ENCODE measurements around the gene BDKRB2. TPM values are rescaled to one million over a fixed set of nuclear protein-coding genes. Genes with fewer than 3 reads are reported as not detected.

The BDKRB2 gene
- total and polyA plus RNA-seq, 2 experiments from 2014 or later, result 0.14 to 0.21 TPM

DNA sequence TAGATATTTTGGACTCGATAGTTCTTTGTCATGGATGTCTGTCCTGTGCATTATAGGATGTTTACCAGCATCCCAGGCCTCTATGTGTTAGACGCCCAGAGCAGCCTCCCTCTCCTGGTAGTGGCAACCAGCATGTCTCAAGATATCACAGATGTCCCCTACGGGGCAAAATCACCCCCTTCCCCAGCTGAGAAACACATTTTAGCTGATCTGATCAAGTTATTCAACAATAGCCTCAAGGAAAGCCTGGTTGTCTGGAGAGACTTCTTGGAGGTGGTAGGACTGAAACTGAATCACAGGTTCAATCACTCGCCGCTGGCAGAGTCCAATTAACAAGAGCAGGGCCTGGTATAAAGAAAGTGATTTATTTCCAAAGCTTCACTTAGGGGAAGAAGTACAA lies 69.0 kb downstream of the BDKRB2 start:
- no peak for TF ChIP-seq CREB1 (CRISPR knock-in tag; IDR thresholded peaks at IDR 0.05; ENCODE audit: low read depth)
- TF ChIP-seq ZNF114 (CRISPR knock-in tag; IDR thresholded peaks at IDR 0.05), result no peak
- no peak for TF ChIP-seq NANOG (IDR thresholded peaks at IDR 0.05; ENCODE audit: borderline replicate concordance)
- TF ChIP-seq ZNF331 (CRISPR knock-in tag; IDR thresholded peaks at IDR 0.05; ENCODE audit: low read depth), result no peak
- no peak for TF ChIP-seq POLR2AphosphoS5 (IDR thresholded peaks at IDR 0.05; ENCODE audit: low read depth)
- no peak for TF ChIP-seq EZH2phosphoT487 (IDR thresholded peaks at IDR 0.05; ENCODE audit: unreplicated experiment)
- no peak for TF ChIP-seq JUNB (IDR thresholded peaks at IDR 0.05; ENCODE audit: unreplicated experiment)
- TF ChIP-seq, protein P1, sequence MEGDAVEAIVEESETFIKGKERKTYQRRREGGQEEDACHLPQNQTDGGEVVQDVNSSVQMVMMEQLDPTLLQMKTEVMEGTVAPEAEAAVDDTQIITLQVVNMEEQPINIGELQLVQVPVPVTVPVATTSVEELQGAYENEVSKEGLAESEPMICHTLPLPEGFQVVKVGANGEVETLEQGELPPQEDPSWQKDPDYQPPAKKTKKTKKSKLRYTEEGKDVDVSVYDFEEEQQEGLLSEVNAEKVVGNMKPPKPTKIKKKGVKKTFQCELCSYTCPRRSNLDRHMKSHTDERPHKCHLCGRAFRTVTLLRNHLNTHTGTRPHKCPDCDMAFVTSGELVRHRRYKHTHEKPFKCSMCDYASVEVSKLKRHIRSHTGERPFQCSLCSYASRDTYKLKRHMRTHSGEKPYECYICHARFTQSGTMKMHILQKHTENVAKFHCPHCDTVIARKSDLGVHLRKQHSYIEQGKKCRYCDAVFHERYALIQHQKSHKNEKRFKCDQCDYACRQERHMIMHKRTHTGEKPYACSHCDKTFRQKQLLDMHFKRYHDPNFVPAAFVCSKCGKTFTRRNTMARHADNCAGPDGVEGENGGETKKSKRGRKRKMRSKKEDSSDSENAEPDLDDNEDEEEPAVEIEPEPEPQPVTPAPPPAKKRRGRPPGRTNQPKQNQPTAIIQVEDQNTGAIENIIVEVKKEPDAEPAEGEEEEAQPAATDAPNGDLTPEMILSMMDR (conservative IDR thresholded peaks at IDR 0.05; ENCODE audit: low read depth in 2 of 2), result no peak
- TF ChIP-seq, protein P2, sequence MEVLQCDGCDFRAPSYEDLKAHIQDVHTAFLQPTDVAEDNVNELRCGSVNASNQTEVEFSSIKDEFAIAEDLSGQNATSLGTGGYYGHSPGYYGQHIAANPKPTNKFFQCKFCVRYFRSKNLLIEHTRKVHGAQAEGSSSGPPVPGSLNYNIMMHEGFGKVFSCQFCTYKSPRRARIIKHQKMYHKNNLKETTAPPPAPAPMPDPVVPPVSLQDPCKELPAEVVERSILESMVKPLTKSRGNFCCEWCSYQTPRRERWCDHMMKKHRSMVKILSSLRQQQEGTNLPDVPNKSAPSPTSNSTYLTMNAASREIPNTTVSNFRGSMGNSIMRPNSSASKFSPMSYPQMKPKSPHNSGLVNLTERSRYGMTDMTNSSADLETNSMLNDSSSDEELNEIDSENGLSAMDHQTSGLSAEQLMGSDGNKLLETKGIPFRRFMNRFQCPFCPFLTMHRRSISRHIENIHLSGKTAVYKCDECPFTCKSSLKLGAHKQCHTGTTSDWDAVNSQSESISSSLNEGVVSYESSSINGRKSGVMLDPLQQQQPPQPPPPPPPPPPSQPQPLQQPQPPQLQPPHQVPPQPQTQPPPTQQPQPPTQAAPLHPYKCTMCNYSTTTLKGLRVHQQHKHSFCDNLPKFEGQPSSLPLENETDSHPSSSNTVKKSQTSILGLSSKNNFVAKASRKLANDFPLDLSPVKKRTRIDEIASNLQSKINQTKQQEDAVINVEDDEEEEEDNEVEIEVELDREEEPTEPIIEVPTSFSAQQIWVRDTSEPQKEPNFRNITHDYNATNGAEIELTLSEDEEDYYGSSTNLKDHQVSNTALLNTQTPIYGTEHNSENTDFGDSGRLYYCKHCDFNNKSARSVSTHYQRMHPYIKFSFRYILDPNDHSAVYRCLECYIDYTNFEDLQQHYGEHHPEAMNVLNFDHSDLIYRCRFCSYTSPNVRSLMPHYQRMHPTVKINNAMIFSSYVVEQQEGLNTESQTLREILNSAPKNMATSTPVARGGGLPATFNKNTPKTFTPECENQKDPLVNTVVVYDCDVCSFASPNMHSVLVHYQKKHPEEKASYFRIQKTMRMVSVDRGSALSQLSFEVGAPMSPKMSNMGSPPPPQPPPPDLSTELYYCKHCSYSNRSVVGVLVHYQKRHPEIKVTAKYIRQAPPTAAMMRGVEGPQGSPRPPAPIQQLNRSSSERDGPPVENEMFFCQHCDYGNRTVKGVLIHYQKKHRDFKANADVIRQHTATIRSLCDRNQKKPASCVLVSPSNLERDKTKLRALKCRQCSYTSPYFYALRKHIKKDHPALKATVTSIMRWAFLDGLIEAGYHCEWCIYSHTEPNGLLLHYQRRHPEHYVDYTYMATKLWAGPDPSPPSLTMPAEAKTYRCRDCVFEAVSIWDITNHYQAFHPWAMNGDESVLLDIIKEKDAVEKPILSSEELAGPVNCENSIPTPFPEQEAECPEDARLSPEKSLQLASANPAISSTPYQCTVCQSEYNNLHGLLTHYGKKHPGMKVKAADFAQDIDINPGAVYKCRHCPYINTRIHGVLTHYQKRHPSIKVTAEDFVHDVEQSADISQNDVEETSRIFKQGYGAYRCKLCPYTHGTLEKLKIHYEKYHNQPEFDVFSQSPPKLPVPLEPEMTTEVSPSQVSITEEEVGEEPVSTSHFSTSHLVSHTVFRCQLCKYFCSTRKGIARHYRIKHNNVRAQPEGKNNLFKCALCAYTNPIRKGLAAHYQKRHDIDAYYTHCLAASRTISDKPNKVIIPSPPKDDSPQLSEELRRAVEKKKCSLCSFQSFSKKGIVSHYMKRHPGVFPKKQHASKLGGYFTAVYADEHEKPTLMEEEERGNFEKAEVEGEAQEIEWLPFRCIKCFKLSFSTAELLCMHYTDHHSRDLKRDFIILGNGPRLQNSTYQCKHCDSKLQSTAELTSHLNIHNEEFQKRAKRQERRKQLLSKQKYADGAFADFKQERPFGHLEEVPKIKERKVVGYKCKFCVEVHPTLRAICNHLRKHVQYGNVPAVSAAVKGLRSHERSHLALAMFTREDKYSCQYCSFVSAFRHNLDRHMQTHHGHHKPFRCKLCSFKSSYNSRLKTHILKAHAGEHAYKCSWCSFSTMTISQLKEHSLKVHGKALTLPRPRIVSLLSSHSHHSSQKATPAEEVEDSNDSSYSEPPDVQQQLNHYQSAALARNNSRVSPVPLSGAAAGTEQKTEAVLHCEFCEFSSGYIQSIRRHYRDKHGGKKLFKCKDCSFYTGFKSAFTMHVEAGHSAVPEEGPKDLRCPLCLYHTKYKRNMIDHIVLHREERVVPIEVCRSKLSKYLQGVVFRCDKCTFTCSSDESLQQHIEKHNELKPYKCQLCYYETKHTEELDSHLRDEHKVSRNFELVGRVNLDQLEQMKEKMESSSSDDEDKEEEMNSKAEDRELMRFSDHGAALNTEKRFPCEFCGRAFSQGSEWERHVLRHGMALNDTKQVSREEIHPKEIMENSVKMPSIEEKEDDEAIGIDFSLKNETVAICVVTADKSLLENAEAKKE (CRISPR knock-in tag; IDR thresholded peaks at IDR 0.05), result no peak
- TF ChIP-seq, protein P3, sequence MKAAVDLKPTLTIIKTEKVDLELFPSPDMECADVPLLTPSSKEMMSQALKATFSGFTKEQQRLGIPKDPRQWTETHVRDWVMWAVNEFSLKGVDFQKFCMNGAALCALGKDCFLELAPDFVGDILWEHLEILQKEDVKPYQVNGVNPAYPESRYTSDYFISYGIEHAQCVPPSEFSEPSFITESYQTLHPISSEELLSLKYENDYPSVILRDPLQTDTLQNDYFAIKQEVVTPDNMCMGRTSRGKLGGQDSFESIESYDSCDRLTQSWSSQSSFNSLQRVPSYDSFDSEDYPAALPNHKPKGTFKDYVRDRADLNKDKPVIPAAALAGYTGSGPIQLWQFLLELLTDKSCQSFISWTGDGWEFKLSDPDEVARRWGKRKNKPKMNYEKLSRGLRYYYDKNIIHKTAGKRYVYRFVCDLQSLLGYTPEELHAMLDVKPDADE (IDR thresholded peaks at IDR 0.05), result no peak
- TF ChIP-seq, protein P4, sequence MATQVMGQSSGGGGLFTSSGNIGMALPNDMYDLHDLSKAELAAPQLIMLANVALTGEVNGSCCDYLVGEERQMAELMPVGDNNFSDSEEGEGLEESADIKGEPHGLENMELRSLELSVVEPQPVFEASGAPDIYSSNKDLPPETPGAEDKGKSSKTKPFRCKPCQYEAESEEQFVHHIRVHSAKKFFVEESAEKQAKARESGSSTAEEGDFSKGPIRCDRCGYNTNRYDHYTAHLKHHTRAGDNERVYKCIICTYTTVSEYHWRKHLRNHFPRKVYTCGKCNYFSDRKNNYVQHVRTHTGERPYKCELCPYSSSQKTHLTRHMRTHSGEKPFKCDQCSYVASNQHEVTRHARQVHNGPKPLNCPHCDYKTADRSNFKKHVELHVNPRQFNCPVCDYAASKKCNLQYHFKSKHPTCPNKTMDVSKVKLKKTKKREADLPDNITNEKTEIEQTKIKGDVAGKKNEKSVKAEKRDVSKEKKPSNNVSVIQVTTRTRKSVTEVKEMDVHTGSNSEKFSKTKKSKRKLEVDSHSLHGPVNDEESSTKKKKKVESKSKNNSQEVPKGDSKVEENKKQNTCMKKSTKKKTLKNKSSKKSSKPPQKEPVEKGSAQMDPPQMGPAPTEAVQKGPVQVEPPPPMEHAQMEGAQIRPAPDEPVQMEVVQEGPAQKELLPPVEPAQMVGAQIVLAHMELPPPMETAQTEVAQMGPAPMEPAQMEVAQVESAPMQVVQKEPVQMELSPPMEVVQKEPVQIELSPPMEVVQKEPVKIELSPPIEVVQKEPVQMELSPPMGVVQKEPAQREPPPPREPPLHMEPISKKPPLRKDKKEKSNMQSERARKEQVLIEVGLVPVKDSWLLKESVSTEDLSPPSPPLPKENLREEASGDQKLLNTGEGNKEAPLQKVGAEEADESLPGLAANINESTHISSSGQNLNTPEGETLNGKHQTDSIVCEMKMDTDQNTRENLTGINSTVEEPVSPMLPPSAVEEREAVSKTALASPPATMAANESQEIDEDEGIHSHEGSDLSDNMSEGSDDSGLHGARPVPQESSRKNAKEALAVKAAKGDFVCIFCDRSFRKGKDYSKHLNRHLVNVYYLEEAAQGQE (IDR thresholded peaks at IDR 0.05; ENCODE audit: unreplicated experiment), result no peak
- TF ChIP-seq EZH2 (IDR thresholded peaks at IDR 0.05; ENCODE audit: low read depth, unreplicated experiment), result no peak
- TF ChIP-seq STAT1 (IDR thresholded peaks at IDR 0.05; ENCODE audit: unreplicated experiment), result no peak
- Histone ChIP-seq H2AFZ (no peak overlapping the region), H3F3A (replicated peaks; ENCODE audit: low read depth) (no peaks in the 10 kb centered on the region), H3K4me1 (ENCODE audit: insufficient read depth) (peaks cover 15% of the 10 kb centered on the region), H3K4me2 (no peak overlapping the region), H3K36me3 (ENCODE audit: insufficient read depth) (no peaks in the 10 kb centered on the region), H3K9me2 (ENCODE audit: insufficient read depth) (no peaks in the 10 kb centered on the region), H3K27me3 (ENCODE audit: insufficient read depth) (no peaks in the 10 kb centered on the region), H3K79me2 (replicated peaks; ENCODE audit: insufficient read depth) (no peaks in the 10 kb centered on the region), H3K27ac (ENCODE audit: low read depth) (no peak overlapping the region), H3K4me3 (no peak overlapping the region), H4K20me1 (replicated peaks; ENCODE audit: insufficient read depth) (no peaks in the 10 kb centered on the region)
- H3K27me3 Mint-ChIP-seq (ENCODE audit: insufficient read depth, low read depth, poor library complexity), result peaks cover 8% of the 10 kb centered on the region
- H3K4me3 Mint-ChIP-seq, result no peak overlapping the region
- DNase-seq (ENCODE audit: low spot score), result no peak
- peaks cover 17% of the 10 kb centered on the region; the same call in 2 of the 3 replicates for H3K36me3 Mint-ChIP-seq (ENCODE audit: low read depth)
- peaks cover 7% of the 10 kb centered on the region for H3K4me1 Mint-ChIP-seq
- peaks cover 35% of the 10 kb centered on the region for H3K9me3 Mint-ChIP-seq
- H3K27ac Mint-ChIP-seq, result no peak overlapping the region
- no peak for ATAC-seq

Data from GM23338 (cell line).